Memory B cell (primary cell): ENCODE data around the gene MAB21L4.

ENCODE experiments used
- ATAC-seq: fragments of 150-1000 bp; cut with Tn5 transposase; 2 replicates; pipeline ENCODE4 v1.10.0; 2021; ENCODE audit warnings: low read depth, mild to moderate bottlenecking, moderate library complexity
- DNase-seq, 2 donors: peaks; one replicate each; pipeline ENCODE4 v3.0.0; 2022; ENCODE audit warnings: low spot score in 2 of 2
- H3K27ac Mint-ChIP-seq: one replicate; pipeline ENCODE4 v1.8.0; 2022; ENCODE audit warnings: mild to moderate bottlenecking, moderate library complexity, mixed read lengths
- H3K27me3 Mint-ChIP-seq: one replicate; pipeline ENCODE4 v1.8.0; 2022; ENCODE audit warnings: mixed read lengths
- H3K36me3 Mint-ChIP-seq: one replicate; pipeline ENCODE4 v1.8.0; 2022; ENCODE audit warnings: mild to moderate bottlenecking, mixed read lengths
- H3K4me1 Mint-ChIP-seq: one replicate; pipeline ENCODE4 v1.8.0; 2022; ENCODE audit warnings: mixed read lengths
- H3K4me3 Mint-ChIP-seq: one replicate; pipeline ENCODE4 v1.8.0; 2022; ENCODE audit warnings: mild to moderate bottlenecking, moderate library complexity, mixed read lengths
- H3K9me3 Mint-ChIP-seq: one replicate; pipeline ENCODE4 v1.8.0; 2022; ENCODE audit warnings: mixed read lengths

MAB21L4 gene

GRCh38 chr2:240876475-240877251, 19.3 kb downstream of the MAB21L4 start:
- Mint-ChIP-seq H3K4me3 (no peak overlapping the region), H3K9me3 (no peaks in the 10 kb centered on the region), H3K27me3 (no peaks in the 10 kb centered on the region), H3K27ac (no peak overlapping the region), H3K4me1 (no peaks in the 10 kb centered on the region), H3K36me3 (no peaks in the 10 kb centered on the region)
- DNase-seq (no peak), ATAC-seq (no peak)

GRCh38 chr2:240876035-240876474, 19.9 kb downstream of the MAB21L4 start:
- ATAC-seq (no peak), DNase-seq (no peak)
- no peaks in the 10 kb centered on the region for H3K27me3 Mint-ChIP-seq
- H3K4me1 Mint-ChIP-seq: no peaks in the 10 kb centered on the region
- H3K4me3 Mint-ChIP-seq: no peak overlapping the region
- no peak overlapping the region for H3K27ac Mint-ChIP-seq
- no peaks in the 10 kb centered on the region for H3K9me3 Mint-ChIP-seq
- no peaks in the 10 kb centered on the region for H3K36me3 Mint-ChIP-seq

GRCh38 chr2:240875228-240876034, 20.5 kb downstream of the MAB21L4 start:
- H3K27ac Mint-ChIP-seq: no peak overlapping the region
- H3K27me3 Mint-ChIP-seq: peaks cover under 1% of the 10 kb centered on the region
- H3K4me3 Mint-ChIP-seq: no peak overlapping the region
- no peak for DNase-seq
- no peaks in the 10 kb centered on the region for H3K4me1 Mint-ChIP-seq
- H3K9me3 Mint-ChIP-seq: no peaks in the 10 kb centered on the region
- H3K36me3 Mint-ChIP-seq: no peaks in the 10 kb centered on the region
- no peak for ATAC-seq

- Mint-ChIP-seq H3K4me3 (no peak overlapping the region), H3K27ac (no peak overlapping the region), H3K4me1 (no peaks in the 10 kb centered on the region), H3K36me3 (no peaks in the 10 kb centered on the region), H3K9me3 (no peaks in the 10 kb centered on the region), H3K27me3 (peaks cover 1% of the 10 kb centered on the region)
- DNase-seq (no peak), ATAC-seq (no peak)
These were observed 21.2 kb downstream of the MAB21L4 start for GRCh38 chr2:240874715-240875227.

- Mint-ChIP-seq H3K4me3 (no peak overlapping the region), H3K27ac (no peak overlapping the region), H3K9me3 (no peaks in the 10 kb centered on the region), H3K36me3 (no peaks in the 10 kb centered on the region), H3K27me3 (peaks cover 1% of the 10 kb centered on the region), H3K4me1 (no peaks in the 10 kb centered on the region)
- no peak for ATAC-seq
- DNase-seq: no peak
These were observed 21.9 kb downstream of the MAB21L4 start for GRCh38 chr2:240873805-240874714.

GRCh38 chr2:240873098-240873788, 22.7 kb downstream of the MAB21L4 start:
- ATAC-seq (no peak), DNase-seq (no peak)
- no peak overlapping the region for H3K4me3 Mint-ChIP-seq
- no peaks in the 10 kb centered on the region for H3K4me1 Mint-ChIP-seq
- no peaks in the 10 kb centered on the region for H3K9me3 Mint-ChIP-seq
- H3K27ac Mint-ChIP-seq: no peak overlapping the region
- no peaks in the 10 kb centered on the region for H3K36me3 Mint-ChIP-seq
- peaks cover 1% of the 10 kb centered on the region for H3K27me3 Mint-ChIP-seq

GRCh38 chr2:240872317-240873097, 23.4 kb downstream of the MAB21L4 start:
- Mint-ChIP-seq H3K4me1 (no peaks in the 10 kb centered on the region), H3K4me3 (no peak overlapping the region), H3K27ac (no peak overlapping the region), H3K36me3 (no peaks in the 10 kb centered on the region), H3K27me3 (peaks cover 3% of the 10 kb centered on the region), H3K9me3 (no peaks in the 10 kb centered on the region)
- DNase-seq (no peak), ATAC-seq (no peak)

- H3K36me3 Mint-ChIP-seq: no peaks in the 10 kb centered on the region
- peaks cover 3% of the 10 kb centered on the region for H3K27me3 Mint-ChIP-seq
- no peak for ATAC-seq
- H3K9me3 Mint-ChIP-seq: no peaks in the 10 kb centered on the region
- H3K4me3 Mint-ChIP-seq: no peak overlapping the region
- no peaks in the 10 kb centered on the region for H3K4me1 Mint-ChIP-seq
- DNase-seq: no peak
- H3K27ac Mint-ChIP-seq: no peak overlapping the region
These were observed 24.6 kb downstream of the MAB21L4 start for GRCh38 chr2:240871071-240871958.

GRCh38 chr2:240869956-240870875, 25.7 kb downstream of the MAB21L4 start:
- ATAC-seq (no peak), DNase-seq (no peak)
- no peaks in the 10 kb centered on the region for H3K4me1 Mint-ChIP-seq
- no peaks in the 10 kb centered on the region for H3K36me3 Mint-ChIP-seq
- H3K27ac Mint-ChIP-seq: no peak overlapping the region
- H3K4me3 Mint-ChIP-seq: no peak overlapping the region
- no peaks in the 10 kb centered on the region for H3K9me3 Mint-ChIP-seq
- peaks cover 6% of the 10 kb centered on the region for H3K27me3 Mint-ChIP-seq

GRCh38 chr2:240869109-240869955, 26.6 kb downstream of the MAB21L4 start:
- peaks cover 6% of the 10 kb centered on the region for H3K27me3 Mint-ChIP-seq
- DNase-seq (no peak), ATAC-seq (no peak)
- no peak overlapping the region for H3K4me3 Mint-ChIP-seq
- H3K36me3 Mint-ChIP-seq: no peaks in the 10 kb centered on the region
- no peaks in the 10 kb centered on the region for H3K9me3 Mint-ChIP-seq
- no peak overlapping the region for H3K27ac Mint-ChIP-seq
- H3K4me1 Mint-ChIP-seq: no peaks in the 10 kb centered on the region
